DOHH2 (cell line): ENCODE data around the gene TRAFD1.
"Not testable (repeated sequence)": the region's sequence is repeated elsewhere in the genome, so short reads cannot be mapped to it uniquely, and the experiment has no call there.

Experiments
- H3F3A ChIP-seq: fragments of 200-600 bp; sonication (generic), shearing (Covaris generic); 2 replicates; pipeline ENCODE4 v1.6.0; 2016; ENCODE audit warnings: antibody characterized with exemption, mild to moderate bottlenecking; ENCODE audit not compliant: control insufficient read depth, insufficient read depth
- H3K27ac ChIP-seq: fragments of 200-600 bp; sonication (generic); 2 replicates; pipeline ENCODE4 v1.5.1; 2014; ENCODE audit warnings: low read depth, mild to moderate bottlenecking, low read length, moderate library complexity
- H3K27me3 ChIP-seq: fragments of 200-600 bp; sonication (generic); 2 replicates; pipeline ENCODE4 v1.6.1; 2014; ENCODE audit warnings: mild to moderate bottlenecking, low read length, mixed read lengths; ENCODE audit not compliant: control insufficient read depth
- H3K36me3 ChIP-seq: fragments of 200-600 bp; sonication (generic); 2 replicates; pipeline ENCODE4 v1.6.1; 2014; ENCODE audit warnings: mild to moderate bottlenecking, low read length, moderate library complexity, mixed read lengths; ENCODE audit not compliant: control insufficient read depth
- H3K4me1 ChIP-seq: fragments of 200-600 bp; sonication (generic); 2 replicates; pipeline ENCODE4 v1.6.1; 2014; ENCODE audit warnings: mild to moderate bottlenecking, low read length, mixed read lengths; ENCODE audit not compliant: control insufficient read depth
- H3K4me2 ChIP-seq: fragments of 200-600 bp; sonication (generic); 2 replicates; pipeline ENCODE4 v1.6.0; 2014; ENCODE audit warnings: mild to moderate bottlenecking, low read length, moderate library complexity
- H3K4me3 ChIP-seq: fragments of 200-600 bp; sonication (generic); 2 replicates; pipeline ENCODE4 v1.5.1; 2014; ENCODE audit warnings: mild to moderate bottlenecking, low read length, mixed read lengths
- H3K79me2 ChIP-seq: fragments of 200-600 bp; sonication (generic); 2 replicates; pipeline ENCODE4 v1.6.1; 2014; ENCODE audit warnings: mild to moderate bottlenecking, low read length, mixed read lengths; ENCODE audit not compliant: control insufficient read depth
- H3K9me2 ChIP-seq: fragments of 200-600 bp; sonication (generic); replicated peaks from 2 replicates; pipeline ENCODE4 v1.6.1; 2014; ENCODE audit warnings: mild to moderate bottlenecking, low read length, mixed read lengths; ENCODE audit not compliant: control insufficient read depth
- H3K9me3 ChIP-seq: fragments of 200-600 bp; sonication (generic); 2 replicates; pipeline ENCODE4 v1.6.1; 2014; ENCODE audit warnings: antibody characterized with exemption, low read length, mixed read lengths; ENCODE audit not compliant: control insufficient read depth, insufficient read depth
- H4K20me1 ChIP-seq: fragments of 200-600 bp; sonication (generic); 2 replicates; pipeline ENCODE4 v1.6.0; 2014; ENCODE audit warnings: low read depth, mild to moderate bottlenecking, antibody characterized with exemption, low read length, moderate library complexity; ENCODE audit not compliant: control insufficient read depth, insufficient read depth
- CTCF ChIP-seq: fragments of 200-600 bp; sonication (generic); IDR thresholded peaks from one replicate; pipeline ENCODE4 v1.5.1; 2014; ENCODE audit warnings: antibody characterized with exemption, mild to moderate bottlenecking, low read depth, low read length; ENCODE audit not compliant: poor library complexity, severe bottlenecking
- EZH2phosphoT487 ChIP-seq: fragments of 200-600 bp; sonication (generic); IDR thresholded peaks from 2 replicates; pipeline ENCODE4 v1.6.1; 2017; ENCODE audit warnings: borderline replicate concordance, mild to moderate bottlenecking, antibody characterized with exemption, low read length, moderate library complexity, mixed read lengths

Gene TRAFD1

GRCh38 chr12:112153181-112153892, 28.0 kb downstream of the TRAFD1 start:
- Histone ChIP-seq H3K9me3 (no peaks in the 10 kb centered on the region), H3K4me2 (no peak overlapping the region), H3K4me1 (no peaks in the 10 kb centered on the region), H3K36me3 (peaks cover 31% of the 10 kb centered on the region), H3K27me3 (no peaks in the 10 kb centered on the region), H3K9me2 (no peaks in the 10 kb centered on the region), H3K27ac (no peak overlapping the region), H3F3A (no peaks in the 10 kb centered on the region), H3K4me3 (no peak overlapping the region), H4K20me1 (no peaks in the 10 kb centered on the region), H3K79me2 (no peaks in the 10 kb centered on the region)
- TF ChIP-seq EZH2phosphoT487 (no peak), CTCF (no peak)

DNA sequence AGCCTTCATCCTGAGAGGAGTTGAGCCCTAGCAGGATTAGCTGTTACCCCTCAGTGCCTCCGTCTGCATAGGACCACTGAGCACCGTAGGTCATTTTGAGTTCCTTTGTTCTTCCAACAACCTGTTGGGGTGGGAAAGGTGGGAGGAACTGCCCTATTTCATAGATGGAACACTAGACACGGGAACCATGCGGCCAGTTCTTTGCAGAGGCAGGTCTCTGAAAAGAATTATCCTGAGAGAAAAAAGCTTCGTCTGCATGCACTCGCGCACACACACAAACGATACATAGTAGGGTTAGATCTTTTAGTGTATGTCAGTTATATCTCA, 28.5 kb downstream of the TRAFD1 start:
- Histone ChIP-seq H3K36me3 (peaks cover 27% of the 10 kb centered on the region), H3K9me3 (no peaks in the 10 kb centered on the region), H3K4me2 (no peak overlapping the region), H3K27me3 (no peaks in the 10 kb centered on the region), H3K9me2 (no peaks in the 10 kb centered on the region), H3F3A (no peaks in the 10 kb centered on the region), H3K4me3 (no peak overlapping the region), H3K4me1 (no peaks in the 10 kb centered on the region), H3K27ac (no peak overlapping the region), H3K79me2 (no peaks in the 10 kb centered on the region), H4K20me1 (no peaks in the 10 kb centered on the region)
- TF ChIP-seq CTCF (no peak), EZH2phosphoT487 (no peak)

DNA sequence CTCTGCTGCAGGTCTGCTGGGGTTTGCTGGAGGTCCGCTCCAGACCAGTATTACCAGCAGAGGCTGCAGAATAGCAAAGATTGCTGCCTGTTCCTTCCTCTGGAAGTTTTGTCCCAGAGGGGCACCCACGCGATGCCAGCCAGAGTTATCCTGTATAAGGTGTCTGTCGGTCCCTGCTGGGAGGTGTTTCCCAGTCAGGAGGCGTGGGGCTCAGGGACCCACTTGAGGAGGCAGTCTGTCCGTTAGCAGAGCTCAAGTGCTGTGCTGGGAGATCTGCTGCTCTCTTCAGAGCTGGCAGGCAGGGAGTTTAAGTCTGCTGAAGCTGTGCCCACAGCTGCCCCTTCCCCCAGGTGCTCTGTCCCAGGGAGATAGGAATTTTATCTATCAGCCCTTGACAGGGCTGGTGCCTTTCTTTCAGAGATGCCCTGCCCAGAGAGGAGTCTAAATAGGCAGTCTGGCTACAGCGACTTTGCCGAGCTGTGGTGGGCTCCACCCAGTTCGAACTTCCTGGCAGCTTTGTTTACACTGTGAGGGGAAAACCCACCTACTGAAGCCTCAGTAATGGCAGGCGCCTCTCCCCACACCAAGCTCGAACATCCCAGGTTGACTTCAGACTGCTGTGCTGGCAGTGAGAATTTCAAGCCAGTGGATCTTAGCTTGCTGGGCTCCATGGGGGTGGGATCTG, 33.2 kb downstream of the TRAFD1 start:
- H3K4me3 ChIP-seq, H3K9me2 ChIP-seq, H3K4me1 ChIP-seq, H3K27ac ChIP-seq, H4K20me1 ChIP-seq, H3K79me2 ChIP-seq, H3F3A ChIP-seq, H3K27me3 ChIP-seq, H3K4me2 ChIP-seq, H3K9me3 ChIP-seq: not testable (repeated sequence)
- peaks cover 19% of the 10 kb centered on the region for H3K36me3 ChIP-seq

DNA sequence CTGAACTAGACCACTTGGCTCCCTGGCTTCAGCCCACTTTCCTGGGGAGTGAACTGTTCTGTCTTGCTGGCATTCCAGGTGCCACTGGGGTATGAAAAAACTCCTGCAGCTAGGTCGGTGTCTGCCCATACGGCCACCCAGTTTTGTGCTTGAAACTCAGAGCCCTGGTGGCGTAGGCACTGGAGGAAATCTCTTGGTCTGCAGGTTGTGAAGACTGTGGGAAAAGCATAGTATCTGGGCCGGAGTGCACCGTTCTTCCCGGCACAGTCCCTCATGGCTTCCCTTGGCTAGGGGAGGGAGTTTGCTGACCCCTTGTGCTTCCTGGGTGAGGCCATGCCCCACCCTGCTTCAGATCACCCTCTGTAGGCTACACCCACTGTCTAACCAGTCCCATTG, 33.8 kb downstream of the TRAFD1 start:
- no peak overlapping the region for H3K27ac ChIP-seq
- no peaks in the 10 kb centered on the region for H3K79me2 ChIP-seq
- no peaks in the 10 kb centered on the region for H3F3A ChIP-seq
- no peak overlapping the region for H3K4me2 ChIP-seq
- H4K20me1 ChIP-seq = no peaks in the 10 kb centered on the region
- no peak for TF ChIP-seq CTCF
- no peak for TF ChIP-seq EZH2phosphoT487
- H3K4me3 ChIP-seq = no peak overlapping the region
- H3K9me2 ChIP-seq = no peaks in the 10 kb centered on the region
- H3K4me1 ChIP-seq = no peaks in the 10 kb centered on the region
- no peaks in the 10 kb centered on the region for H3K9me3 ChIP-seq
- H3K36me3 ChIP-seq = peaks cover 15% of the 10 kb centered on the region; the same call in 1 of the 2 replicates
- no peaks in the 10 kb centered on the region for H3K27me3 ChIP-seq
